Anterior cingulate cortex (tissue), 58 donors: ENCODE measurements around the gene BIN1.
A peak's percentile ranks its signal among the peaks of the same experiment; 100 is the strongest.
"Not testable (repeated sequence)": the region's sequence is repeated elsewhere in the genome, so short reads cannot be mapped to it uniquely, and the experiment has no call there.

Experiments
- DNase-seq, 58 donors: peaks; one replicate each; lab custom pipeline; 2025; lab: John Stamatoyannopoulos, UW

Gene BIN1

DNA sequence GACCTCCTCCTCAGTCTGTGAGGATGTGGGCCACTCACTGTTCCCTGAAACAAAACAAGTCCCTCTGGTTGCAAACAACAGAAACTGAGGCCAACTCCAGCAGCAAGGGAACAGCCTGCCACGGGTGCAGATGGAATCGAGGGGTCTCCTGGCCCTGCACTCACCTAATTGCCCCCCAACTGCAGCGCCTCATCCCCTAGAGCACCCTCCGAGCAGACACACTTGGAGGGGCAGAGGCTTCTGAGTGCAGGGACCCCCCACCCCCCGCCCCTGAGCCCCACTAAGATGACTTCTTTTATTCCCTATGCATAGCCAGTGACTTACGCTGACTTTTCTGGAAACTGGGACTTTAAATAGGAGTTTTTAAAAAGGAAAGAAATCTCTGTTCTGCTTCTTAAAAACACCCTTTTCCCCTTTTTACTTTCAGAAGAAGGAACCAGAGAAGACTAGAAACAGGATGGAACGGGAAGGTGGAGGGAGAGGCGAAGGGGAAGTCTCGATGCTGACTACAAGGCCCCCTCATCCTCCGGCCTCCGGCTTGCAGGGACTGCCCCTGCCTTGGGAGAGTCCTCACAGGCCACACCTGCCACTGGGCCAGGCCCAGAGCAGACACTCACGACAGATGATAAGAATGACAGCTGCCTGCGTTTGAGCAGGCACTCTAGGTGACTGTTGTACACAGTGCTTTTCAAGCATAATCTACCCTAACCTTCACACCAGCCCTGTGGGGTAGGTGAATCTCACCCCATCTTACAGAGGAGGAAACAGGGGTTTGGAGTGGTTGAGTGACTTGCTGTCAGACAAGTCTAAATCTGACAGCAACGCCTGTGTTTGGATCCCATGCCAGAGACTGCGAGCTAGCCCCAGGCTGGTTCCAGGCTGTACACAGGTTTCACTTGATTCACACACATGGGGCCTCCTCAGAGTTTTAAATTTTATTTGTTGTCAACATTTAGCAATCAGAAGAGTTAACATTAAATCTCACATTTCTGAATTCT, 28.2 kb upstream of the BIN1 start:
- no peak for DNase-seq

DNA sequence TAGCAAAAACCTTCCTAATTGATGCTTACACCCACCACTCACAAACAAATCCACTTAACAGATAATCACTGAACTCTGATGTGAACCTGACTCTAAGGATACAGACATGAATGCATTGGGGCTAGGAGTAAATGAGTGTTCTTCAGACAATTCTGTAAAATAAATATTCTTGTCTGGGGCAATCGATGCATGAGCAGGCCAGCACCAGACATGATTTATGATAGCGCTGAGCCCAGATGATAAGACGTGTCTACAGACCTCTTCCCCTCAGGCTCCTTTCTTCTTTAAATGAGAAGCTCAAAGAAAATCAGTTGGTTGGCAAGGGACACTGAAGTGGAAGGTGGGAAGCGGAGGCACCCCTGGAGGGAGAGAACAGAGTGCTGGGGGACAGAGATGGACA, 27.3 kb upstream of the BIN1 start:
- no peak for DNase-seq

DNA sequence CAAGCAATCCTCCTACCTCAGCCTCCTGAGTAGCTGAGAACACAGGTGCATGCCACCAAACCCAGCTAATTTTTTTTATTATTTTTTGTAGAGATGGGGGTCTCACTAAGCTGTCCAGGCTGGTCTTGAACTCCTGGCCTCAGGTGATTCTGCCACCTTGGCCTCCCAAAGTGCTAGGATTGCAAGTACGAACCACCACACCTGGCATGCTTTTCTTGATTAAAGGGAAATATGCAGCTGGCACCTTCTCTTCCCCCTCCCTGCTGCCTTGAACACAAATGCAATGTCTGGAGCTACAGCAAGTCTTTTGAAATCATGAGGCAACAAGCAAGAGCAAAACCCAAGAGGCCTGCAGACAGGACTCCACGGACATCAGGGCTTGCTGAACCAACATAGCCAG, 26.8 kb upstream of the BIN1 start:
- DNase-seq: no peak

DNA sequence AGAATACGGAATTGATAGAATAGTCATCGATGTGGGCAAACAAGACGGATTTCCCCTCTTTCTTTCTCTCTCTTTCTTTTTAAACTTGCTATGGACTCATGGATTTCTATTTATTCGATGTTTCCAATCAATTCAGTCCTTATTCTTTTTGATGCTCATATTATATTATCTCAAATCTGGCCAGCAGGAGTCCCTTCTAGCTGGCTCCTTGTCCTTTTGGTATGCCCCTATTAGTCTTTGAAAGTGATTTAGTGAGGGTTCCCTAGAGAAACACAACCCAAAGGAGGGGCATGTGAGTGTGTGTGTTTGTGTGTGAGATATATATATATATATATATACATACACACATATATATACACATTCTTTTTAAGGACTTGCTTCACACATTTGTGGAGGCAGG, 23.5 kb upstream of the BIN1 start:
- DNase-seq: no peak

DNA sequence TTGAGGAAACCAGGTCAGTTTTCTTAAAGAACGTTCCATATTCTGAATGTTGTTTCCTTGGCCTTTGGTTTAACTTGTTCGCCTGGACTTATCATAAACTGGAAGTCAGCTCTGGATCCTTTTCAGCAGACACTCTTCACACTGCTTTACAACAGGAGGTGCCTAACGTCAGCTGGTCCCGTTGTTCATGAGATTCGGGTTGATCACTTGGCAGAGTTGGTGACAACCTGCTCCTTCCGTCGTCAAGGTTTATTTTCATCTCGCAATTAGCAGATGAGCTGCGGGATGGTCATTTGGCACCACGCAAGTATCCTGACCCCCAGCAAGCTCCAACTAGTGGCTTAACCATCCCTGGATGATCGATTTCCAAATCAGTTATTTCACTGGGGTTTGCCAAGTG, 23.0 kb upstream of the BIN1 start:
- DNase-seq: no peak

DNA sequence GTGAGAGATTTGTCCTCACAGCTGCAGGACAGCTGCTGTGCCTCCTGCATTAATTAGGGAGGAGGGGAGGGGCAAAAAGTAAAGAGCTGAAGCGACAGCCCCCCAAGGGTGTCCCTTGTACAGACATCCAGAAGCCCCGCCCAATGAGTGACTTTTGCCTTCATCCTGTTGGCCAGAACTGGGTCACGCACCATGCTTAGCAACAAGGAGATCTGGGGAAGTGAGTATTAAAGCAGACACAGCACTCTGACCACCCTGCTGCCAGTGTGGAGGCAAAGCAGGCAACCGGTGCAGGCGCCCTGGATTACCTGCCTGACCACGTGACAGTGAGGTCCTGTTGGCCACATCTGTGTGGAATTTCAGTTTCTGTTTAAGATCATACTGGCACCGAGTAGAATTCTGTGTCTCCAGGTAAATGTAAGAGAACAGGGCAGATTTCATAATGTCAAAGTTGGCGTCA, 21.5 kb upstream of the BIN1 start:
- peak in 2 of 58 donors; percentile 40 to 41 for DNase-seq

DNA sequence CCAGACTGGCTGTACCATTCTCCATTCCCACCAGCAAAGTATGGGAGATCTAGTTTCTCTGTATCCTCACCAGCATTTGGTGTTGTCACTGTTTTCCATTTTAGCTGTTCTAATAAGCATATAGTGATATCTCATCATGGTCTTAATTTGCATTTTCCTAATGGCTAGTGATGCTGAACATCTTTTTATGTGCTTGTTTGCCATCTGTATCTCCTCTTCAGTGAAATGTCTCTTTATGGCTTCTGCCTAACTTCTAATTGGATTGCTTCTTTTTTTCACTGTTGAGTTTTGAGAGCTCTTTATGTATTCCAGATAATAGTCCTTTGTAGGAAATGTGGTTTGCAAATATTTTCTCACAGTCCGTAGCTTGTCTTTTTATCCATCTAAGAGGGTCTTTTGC, 18.9 kb upstream of the BIN1 start:
- no peak for DNase-seq

DNA sequence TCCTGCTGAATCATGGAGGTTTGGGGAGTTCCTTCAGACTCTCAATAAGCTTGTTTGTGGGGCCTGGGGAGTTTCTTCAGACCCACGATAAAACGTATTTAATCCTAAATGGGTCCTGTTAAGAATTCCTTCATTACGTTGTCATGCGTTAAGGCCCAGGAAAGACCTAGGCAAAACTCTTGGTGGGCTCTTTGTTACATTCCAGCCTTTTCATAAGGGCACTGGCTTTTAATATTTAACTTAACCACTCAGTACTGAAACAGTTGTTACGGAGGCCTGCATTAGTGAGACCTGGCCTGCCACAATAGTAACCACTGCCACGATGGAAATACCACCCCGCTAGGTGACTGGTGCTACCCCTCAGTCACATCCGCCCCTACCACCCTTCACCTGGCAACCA, 17.5 kb upstream of the BIN1 start:
- DNase-seq: no peak

DNA sequence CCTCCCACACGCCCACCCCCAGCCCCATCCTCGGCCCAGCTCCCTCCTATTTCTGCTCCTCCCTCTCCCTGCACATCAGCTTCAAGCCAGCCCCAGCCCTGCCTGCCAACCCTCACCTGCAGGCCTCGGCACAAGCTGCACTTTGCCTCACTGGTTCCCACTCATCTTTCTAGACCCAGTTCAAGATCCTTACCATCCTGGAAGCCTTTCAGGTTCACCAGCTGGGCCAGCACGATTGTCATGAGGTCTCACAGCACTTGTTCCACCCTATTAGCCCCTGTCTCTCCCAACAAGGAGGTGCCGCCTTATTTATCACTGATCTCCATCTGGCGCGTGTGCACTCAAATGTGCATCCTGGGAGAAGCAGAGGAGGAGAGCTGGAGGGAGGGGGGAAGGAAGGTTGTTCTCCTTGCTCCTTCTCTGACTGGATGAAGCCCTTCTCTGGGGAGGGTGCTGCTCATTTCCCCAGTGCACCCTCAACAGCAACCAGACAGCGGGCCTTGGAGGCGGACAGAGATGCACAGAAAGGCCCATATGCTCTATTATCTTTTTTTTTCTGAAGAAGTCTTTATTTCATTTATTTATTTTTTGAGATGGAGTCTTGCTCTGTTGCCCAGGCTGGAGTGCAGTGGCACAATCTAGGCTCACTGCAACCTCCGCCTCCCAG, 15.5 kb upstream of the BIN1 start:
- no peak for DNase-seq

DNA sequence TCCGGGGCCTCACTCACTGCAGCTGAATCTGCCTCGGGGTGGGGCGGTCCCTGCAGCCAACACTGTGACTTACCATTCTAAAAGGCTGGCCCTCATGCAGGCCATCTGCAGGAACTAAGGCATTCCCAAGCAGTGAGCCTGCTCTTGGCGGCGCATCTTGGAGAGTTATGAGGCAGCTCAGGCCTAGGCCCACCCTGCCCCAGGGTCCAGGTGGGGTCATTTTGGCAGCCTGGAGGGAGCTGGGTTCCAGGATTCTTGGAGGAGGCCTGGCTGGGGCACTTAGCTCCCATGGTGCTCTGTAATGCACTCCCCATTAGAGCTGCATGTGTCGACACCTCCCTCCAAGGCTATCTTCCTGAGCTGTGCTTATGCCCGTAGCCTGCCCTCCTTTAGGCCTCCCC, 14.8 kb upstream of the BIN1 start:
- DNase-seq: no peak

DNA sequence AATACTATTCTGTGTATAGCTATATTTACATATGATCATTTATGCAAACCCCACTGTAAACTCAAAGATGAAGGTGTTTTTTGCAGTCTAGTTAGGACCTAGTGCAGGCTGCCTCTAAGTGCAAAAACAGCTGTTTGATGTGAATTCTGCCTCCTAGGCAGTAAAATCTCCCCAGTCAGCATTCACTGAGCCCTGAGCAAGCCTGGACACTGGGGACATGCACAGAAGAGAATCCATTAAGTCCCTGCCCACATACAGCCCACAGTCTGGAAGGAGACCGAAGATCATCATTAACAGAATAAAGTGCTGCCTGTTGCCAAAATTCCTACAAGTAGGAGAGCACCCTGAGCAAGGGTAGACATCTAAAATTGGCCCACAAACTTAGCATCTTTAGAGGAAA, 14.4 kb upstream of the BIN1 start:
- no peak for DNase-seq

DNA sequence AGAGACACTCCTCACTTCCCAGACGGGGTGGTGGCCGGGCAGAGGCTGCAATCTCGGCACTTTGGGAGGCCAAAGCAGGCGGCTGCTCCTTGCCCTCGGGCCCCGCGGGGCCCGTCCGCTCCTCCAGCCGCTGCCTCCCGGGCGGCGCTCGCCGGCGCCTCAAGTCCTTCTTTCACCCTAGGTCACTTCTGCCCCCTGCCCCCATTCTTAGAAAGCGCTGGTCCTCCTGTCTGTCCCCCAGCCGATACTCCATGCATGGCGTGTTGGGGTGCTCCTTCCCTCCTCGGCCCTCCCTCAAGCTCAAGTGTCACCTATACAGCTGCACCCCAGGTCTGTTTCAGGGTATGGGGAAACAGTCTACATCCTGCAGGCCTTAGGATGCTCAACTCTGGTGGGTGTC, 13.5 kb upstream of the BIN1 start:
- DNase-seq: not testable (repeated sequence)

DNA sequence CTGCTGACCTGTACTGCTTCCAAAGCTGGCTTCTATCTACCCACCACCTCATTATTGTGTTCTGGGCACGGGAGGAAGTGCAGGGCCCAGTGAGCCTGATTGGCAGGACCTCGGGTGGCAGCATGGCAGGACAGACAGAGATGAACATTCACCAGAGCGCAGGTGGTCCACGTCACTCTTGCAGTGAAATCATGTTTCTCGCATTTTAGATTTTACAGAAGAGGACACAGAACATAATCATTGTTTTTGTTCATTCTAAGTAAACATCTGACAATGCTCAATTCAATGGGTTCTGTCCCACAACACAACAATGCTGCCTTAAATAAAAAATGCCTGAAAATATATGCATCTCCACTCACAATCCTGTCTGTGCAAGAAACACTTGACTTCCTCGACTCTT, 11.5 kb upstream of the BIN1 start:
- DNase-seq: peak in 36 of 58 donors; percentile 32 to 91 (median 72)

DNA sequence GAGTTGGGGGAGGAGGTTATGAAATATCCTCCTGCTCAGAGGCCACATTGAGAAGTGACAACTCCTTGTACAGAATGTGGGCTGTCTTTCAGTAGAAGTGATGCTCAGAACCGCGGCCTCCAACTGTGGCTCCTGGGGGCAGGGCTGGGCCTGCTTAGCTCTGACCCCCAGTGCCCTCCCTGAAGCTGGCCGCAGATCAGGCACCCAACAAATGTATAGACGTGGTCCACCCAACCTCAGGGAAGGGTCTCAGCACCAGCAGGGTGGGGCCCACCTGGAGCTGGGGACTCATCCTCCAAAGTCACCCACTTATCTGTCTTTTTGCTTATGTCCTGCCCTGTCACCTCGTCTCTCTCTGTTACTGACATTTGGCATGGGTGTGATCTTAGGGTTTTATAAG, 11.1 kb upstream of the BIN1 start:
- DNase-seq: no peak

DNA sequence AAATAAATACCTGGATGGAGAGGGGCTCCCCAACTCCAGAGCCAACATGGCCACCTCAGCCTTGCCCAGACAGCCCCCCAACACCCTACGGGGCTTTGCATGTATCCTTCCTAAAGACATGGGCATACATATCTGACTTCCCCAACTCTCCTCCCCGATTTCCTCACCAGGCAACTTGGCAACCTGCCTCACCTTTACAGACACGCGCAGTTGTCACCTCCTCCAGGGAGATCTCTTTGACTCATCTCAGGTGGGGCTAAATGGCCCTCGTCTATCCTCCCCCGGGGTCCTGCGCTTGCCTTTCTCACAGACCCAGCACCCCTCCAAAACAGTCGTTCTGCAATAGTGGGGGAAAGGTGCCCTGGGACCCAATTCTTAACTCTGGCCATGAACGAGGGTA, 10.6 kb upstream of the BIN1 start:
- no peak for DNase-seq

DNA sequence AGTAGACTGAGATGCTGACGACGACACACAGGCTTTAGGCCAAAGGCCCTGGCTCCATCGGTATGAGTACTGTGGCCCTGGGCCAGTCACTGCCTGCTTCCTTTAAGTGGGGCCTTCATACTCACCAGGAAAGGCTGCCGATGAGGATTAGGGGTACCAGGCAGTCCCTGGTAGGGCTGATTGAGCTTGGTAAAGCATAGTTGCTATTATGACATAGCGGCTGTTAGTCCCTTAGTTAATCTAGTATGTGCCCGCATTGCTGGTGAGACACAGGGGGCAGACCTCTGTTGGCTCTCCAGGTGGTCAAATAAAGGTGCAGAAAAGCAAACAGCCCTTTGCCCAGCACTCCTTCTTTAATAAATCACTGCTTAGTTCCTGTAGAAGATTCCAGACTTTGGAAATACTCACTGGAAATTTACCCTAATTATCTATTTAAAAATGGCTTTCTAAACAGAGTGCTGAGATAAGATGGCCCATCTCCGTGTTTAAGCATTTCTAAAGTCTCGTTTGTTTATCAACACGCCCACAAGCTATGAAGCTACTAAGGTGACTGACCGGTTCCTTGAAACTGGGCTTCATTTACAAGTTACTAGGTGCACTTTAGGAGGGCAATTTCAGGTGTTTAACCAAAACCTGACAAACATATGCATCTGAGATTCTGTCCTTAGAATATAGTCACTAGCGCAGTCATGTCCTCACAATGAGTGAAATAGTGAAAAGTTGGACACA, 8.7 kb upstream of the BIN1 start:
- DNase-seq: no peak

DNA sequence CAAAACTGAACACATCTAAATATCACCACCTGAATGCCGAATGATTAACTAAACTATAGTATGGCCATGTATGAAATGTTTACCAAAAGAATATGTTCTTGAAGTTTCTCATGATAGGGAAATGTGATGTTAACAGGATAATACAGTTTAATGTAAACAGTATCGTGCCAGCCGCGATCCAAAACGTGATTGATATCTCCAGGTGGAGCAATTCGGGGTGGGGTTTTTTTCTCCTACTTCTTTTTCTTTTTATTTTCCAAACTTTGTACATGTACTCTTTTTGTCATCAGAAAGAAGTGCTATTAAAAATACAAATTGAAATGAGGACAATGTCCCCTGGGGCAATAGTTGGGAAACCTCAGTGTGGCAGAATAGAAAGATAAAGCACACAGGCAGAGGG, 4.0 kb upstream of the BIN1 start:
- DNase-seq: no peak

DNA sequence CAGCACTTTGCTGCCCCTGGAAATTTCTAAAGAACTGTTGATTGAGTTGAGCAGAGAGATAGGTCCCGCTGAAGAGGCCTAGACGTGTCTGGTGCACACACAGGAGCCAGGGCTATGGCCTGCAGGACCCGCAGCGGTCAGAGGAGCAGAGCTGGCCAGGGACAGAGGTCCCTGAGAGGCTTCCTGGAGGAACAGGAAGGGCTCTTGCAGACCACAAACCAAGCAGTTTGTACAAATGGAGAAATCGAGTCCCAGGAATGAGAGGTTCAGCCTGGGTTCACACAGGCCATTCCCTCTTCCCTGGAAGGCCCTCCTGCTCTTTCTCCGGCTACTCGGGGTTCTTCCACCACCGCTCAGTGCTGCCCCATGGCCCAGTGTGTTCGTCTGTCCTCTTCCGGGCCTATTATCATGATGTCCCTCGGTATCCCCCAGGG, 1.2 kb upstream of the BIN1 start:
- DNase-seq: peak in 10 of 58 donors; percentile 52 to 77 (median 64)

DNA sequence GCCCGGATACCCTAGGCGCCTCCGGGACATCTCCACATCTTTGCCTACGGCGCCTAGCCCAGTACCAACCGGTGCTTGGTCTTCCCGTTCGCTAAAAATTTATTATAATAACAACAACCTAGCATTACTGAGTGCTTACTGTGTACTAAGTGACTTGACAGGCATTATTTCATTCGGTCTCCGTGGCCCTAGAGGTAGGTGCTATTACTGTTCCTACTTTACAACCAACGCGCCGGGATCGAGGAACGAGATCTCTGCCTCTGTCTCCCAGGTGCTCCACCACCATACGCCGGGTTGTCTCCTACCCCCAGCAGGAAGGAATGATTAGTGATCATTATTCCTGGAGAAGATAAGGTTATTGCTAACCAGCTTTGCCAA, 657 bp upstream of the BIN1 start:
- DNase-seq: peak in 1 of 58 donors; percentile 68

DNA sequence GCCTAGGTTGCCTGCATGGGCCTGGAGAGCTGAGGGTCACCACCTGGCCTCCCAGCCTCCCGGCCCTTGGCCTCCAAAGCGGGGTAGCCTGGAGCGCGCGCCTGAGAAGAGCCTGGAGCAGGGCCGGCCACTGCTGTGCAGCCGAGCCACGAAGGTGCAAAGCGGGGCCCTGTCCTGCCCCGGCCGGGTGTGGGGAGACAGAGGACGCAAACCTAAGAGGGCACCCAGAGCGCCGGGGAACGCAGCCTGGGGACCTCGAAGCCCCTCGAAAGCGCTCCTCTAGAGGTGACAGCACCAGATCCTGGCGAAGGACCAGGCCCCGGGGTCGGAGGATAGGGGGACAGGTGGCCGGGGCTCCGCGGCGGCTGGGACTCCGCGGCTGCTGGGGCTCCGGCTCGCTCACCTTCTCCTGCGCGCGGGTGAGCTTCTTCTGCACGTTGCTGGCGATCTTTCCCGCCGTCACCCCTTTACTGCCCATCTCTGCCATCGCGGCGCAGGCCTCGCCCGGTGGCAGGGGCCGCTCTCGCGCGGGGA, 430 bp downstream of the BIN1 start:
- DNase-seq: peak in 2 of 58 donors; percentile 68 to 72
